MM.1S (cell line): ENCODE measurements around the gene FAM131A.

ENCODE experiments used
- DNase-seq: peaks from one replicate; pipeline ENCODE4 v3.0.0-alpha.2; 2015
- H2AFZ ChIP-seq: fragments of 300-600 bp; sonication (generic); 2 replicates; pipeline ENCODE4 v1.6.0; 2016; ENCODE audit warnings: antibody characterized with exemption, low read length
- H3F3A ChIP-seq: fragments of 300-600 bp; sonication (generic); 2 replicates; pipeline ENCODE4 v1.6.1; 2016; ENCODE audit warnings: mild to moderate bottlenecking, antibody characterized with exemption, low read length, moderate library complexity, mixed read lengths; ENCODE audit not compliant: insufficient read depth
- H3K27ac ChIP-seq: fragments of 300-600 bp; sonication (generic); 2 replicates; pipeline ENCODE4 v1.5.1; 2016; ENCODE audit warnings: mild to moderate bottlenecking, low read length
- H3K27me3 ChIP-seq: fragments of 300-600 bp; sonication (generic); replicated peaks from 2 replicates; pipeline ENCODE4 v1.6.0; 2016; ENCODE audit warnings: low read length; ENCODE audit not compliant: insufficient read depth
- H3K36me3 ChIP-seq: fragments of 300-600 bp; sonication (generic); replicated peaks from 2 replicates; pipeline ENCODE4 v1.6.1; 2016; ENCODE audit warnings: mild to moderate bottlenecking, low read length, mixed read lengths; ENCODE audit not compliant: insufficient read depth
- H3K4me1 ChIP-seq: fragments of 300-600 bp; sonication (generic); 2 replicates; pipeline ENCODE4 v1.6.1; 2016; ENCODE audit warnings: low read length, mixed read lengths
- H3K4me2 ChIP-seq: fragments of 300-600 bp; sonication (generic); 2 replicates; pipeline ENCODE4 v1.6.0; 2016; ENCODE audit warnings: low read depth, low read length
- H3K4me3 ChIP-seq: fragments of 300-600 bp; sonication (generic); 2 replicates; pipeline ENCODE4 v1.5.1; 2016; ENCODE audit warnings: low read length, mixed read lengths
- H3K79me2 ChIP-seq: fragments of 300-600 bp; sonication (generic); 2 replicates; pipeline ENCODE4 v1.6.1; 2016; ENCODE audit warnings: mixed run types, low read length, mixed read lengths
- H3K9ac ChIP-seq: fragments of 300-600 bp; sonication (generic); 2 replicates; pipeline ENCODE4 v1.6.1; 2016; ENCODE audit warnings: low read length, mixed read lengths
- H3K9me2 ChIP-seq: fragments of 300-600 bp; sonication (generic); replicated peaks from 2 replicates; pipeline ENCODE4 v1.6.1; 2016; ENCODE audit warnings: mild to moderate bottlenecking, low read length, mixed read lengths; ENCODE audit not compliant: insufficient read depth
- H3K9me3 ChIP-seq: fragments of 300-600 bp; sonication (generic); replicated peaks from 2 replicates; pipeline ENCODE4 v1.6.1; 2016; ENCODE audit warnings: mild to moderate bottlenecking, low read length, mixed read lengths; ENCODE audit not compliant: insufficient read depth
- H4K20me1 ChIP-seq: fragments of 300-600 bp; sonication (generic); 2 replicates; pipeline ENCODE4 v1.6.1; 2016; ENCODE audit warnings: mild to moderate bottlenecking, low read length, moderate library complexity, mixed read lengths; ENCODE audit not compliant: insufficient read depth
- CTCF ChIP-seq: fragments of 300-600 bp; sonication (generic); IDR thresholded peaks from 2 replicates; pipeline ENCODE4 v1.5.1; 2016; ENCODE audit warnings: antibody characterized with exemption, low read length, mixed read lengths
- EZH2 ChIP-seq: fragments of 300-600 bp; sonication (generic); optimal IDR thresholded peaks from 2 replicates; pipeline ENCODE3; 2017; ENCODE audit warnings: low read depth, mild to moderate bottlenecking, antibody characterized with exemption, low read length, mixed read lengths
- EZH2phosphoT487 ChIP-seq: fragments of 300-600 bp; sonication (generic); IDR thresholded peaks from 2 replicates; pipeline ENCODE4 v1.6.1; 2018; ENCODE audit warnings: antibody characterized with exemption, low read length

Gene FAM131A

GRCh38 chr3:184382326-184383032 is 45.1 kb downstream of the FAM131A start:
- DNase-seq: no peak
- Histone ChIP-seq H3K9me3 (no peaks in the 10 kb centered on the region), H3K79me2 (no peaks in the 10 kb centered on the region), H3K4me2 (no peak overlapping the region), H4K20me1 (no peaks in the 10 kb centered on the region), H3K27ac (no peak overlapping the region), H3K9ac (no peak overlapping the region), H3K4me3 (no peak overlapping the region), H3K9me2 (no peaks in the 10 kb centered on the region), H2AFZ (no peak overlapping the region), H3K27me3 (peaks cover 65% of the 10 kb centered on the region), H3K36me3 (no peaks in the 10 kb centered on the region), H3K4me1 (peaks cover 5% of the 10 kb centered on the region; the same call in 1 of the 2 replicates), H3F3A (no peaks in the 10 kb centered on the region)
- TF ChIP-seq EZH2 (no peak), CTCF (no peak), EZH2phosphoT487 (no peak)

- Histone ChIP-seq H2AFZ (no peak overlapping the region), H3F3A (no peaks in the 10 kb centered on the region), H3K79me2 (no peaks in the 10 kb centered on the region), H3K4me3 (no peak overlapping the region), H3K4me1 (peaks cover 5% of the 10 kb centered on the region; the same call in 1 of the 2 replicates), H3K9ac (no peak overlapping the region), H3K9me3 (no peaks in the 10 kb centered on the region), H3K9me2 (no peaks in the 10 kb centered on the region), H3K27ac (no peak overlapping the region), H3K36me3 (no peaks in the 10 kb centered on the region), H3K4me2 (no peak overlapping the region), H3K27me3 (peaks cover 62% of the 10 kb centered on the region), H4K20me1 (no peaks in the 10 kb centered on the region)
- TF ChIP-seq EZH2 (no peak), CTCF (no peak), EZH2phosphoT487 (no peak)
- no peak for DNase-seq
These were observed 45.8 kb downstream of the FAM131A start for GRCh38 chr3:184383033-184383740.

- H3K36me3 ChIP-seq: no peaks in the 10 kb centered on the region
- no peaks in the 10 kb centered on the region for H3K79me2 ChIP-seq
- no peak overlapping the region for H2AFZ ChIP-seq
- no peaks in the 10 kb centered on the region for H3K9me3 ChIP-seq
- TF ChIP-seq EZH2: no peak
- TF ChIP-seq CTCF: no peak
- no peak for TF ChIP-seq EZH2phosphoT487
- peaks cover 5% of the 10 kb centered on the region; the same call in 1 of the 2 replicates for H3K4me1 ChIP-seq
- no peaks in the 10 kb centered on the region for H4K20me1 ChIP-seq
- no peak for DNase-seq
- H3K9ac ChIP-seq: no peak overlapping the region
- H3F3A ChIP-seq: no peaks in the 10 kb centered on the region
- no peak overlapping the region for H3K4me3 ChIP-seq
- H3K9me2 ChIP-seq: no peaks in the 10 kb centered on the region
- no peak overlapping the region for H3K27ac ChIP-seq
- peaks cover 61% of the 10 kb centered on the region for H3K27me3 ChIP-seq
- no peak overlapping the region for H3K4me2 ChIP-seq
These were observed 46.9 kb downstream of the FAM131A start for GRCh38 chr3:184384342-184384741.
